HepG2 (cell line): ENCODE data around the gene NMRAL1.

Source experiments
- MAZ ChIP-seq, 2 experiments: sonication (generic) in 1 of 2; formaldehyde crosslinking in 1 of 2; IDR thresholded peaks; 2 replicates each; pipeline versions ENCODE4 v1.5.0 to v1.6.1; 2012 to 2020; ENCODE audit warnings: low read depth in 2 of 2, mild to moderate bottlenecking in 2 of 2, borderline replicate concordance in 1 of 2, improper control_type of control experiment in 1 of 2, low read length in 1 of 2, missing genetic modification reagents in 1 of 2, moderate library complexity in 1 of 2
- MED1 ChIP-seq: sonication (generic); formaldehyde crosslinking; IDR thresholded peaks from 2 replicates; pipeline ENCODE4 v1.4.0; 2020; ENCODE audit warnings: missing genetic modification reagents
- NONO ChIP-seq, 2 experiments: fragments of 450-650 bp in 1 of 2; sonication (generic) in 1 of 2; formaldehyde crosslinking in 1 of 2; IDR thresholded peaks in 1 of 2; conservative IDR thresholded peaks in 1 of 2; 2 replicates each; pipeline versions ENCODE4 v1.6.1 to v1.8.0; 2017 to 2022; ENCODE audit warnings: mild to moderate bottlenecking in 1 of 2, missing genetic modification reagents in 1 of 2, moderate library complexity in 1 of 2
- RNF2 ChIP-seq: fragments of 450-650 bp; conservative IDR thresholded peaks from 2 replicates; pipeline ENCODE4 v1.6.1; 2016; ENCODE audit warnings: low read depth
- SRF ChIP-seq: IDR thresholded peaks from 2 replicates; pipeline ENCODE4 v1.6.1; 2011; ENCODE audit warnings: mild to moderate bottlenecking, low read depth, low read length, moderate library complexity
- ZNF274 ChIP-seq: sonication (generic); formaldehyde crosslinking; IDR thresholded peaks from 2 replicates; pipeline ENCODE4 v1.5.1; 2020; ENCODE audit warnings: mild to moderate bottlenecking, missing genetic modification reagents
- ZNF75D ChIP-seq: sonication (generic); formaldehyde crosslinking; IDR thresholded peaks from 2 replicates; pipeline ENCODE4 v1.8.1; 2023; ENCODE audit warnings: missing genetic modification reagents, mild to moderate bottlenecking, borderline replicate concordance
- TF ChIP-seq, protein P1 (sequence below): sonication (generic); formaldehyde crosslinking; IDR thresholded peaks from 2 replicates; pipeline ENCODE4 v1.5.0; 2020; ENCODE audit warnings: mild to moderate bottlenecking, missing genetic modification reagents, moderate library complexity
- TF ChIP-seq, protein P2 (sequence below): sonication (generic); formaldehyde crosslinking; IDR thresholded peaks from 2 replicates; pipeline ENCODE4 v1.5.1; 2020; ENCODE audit warnings: missing genetic modification reagents, mild to moderate bottlenecking, borderline replicate concordance
- TF ChIP-seq, protein P3 (sequence below): IDR thresholded peaks from 2 replicates; pipeline ENCODE4 v1.6.1; 2016; ENCODE audit warnings: low read depth, missing genetic modification reagents, missing compliant biosample characterization

DNA sequence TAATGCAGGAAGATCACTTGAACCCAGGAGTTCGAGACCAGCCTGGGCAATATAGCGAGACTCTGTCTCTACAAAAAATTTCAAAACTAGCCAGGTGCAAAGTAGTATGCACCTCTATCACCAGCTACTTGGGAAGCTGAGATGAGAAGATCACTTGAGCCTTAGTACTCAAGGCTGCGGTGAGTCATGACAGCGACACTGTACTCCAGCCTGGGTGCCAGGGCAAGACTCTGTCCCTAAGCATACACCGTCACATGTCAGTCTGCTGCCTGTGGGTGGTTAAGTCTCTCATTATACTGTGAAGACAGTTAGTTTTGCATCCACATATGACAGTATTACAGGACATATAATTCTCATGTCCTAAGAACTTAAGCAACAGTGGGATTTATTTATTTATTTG is 21.8 kb downstream of the NMRAL1 start:
- TF ChIP-seq RNF2, result no peak
- no peak for TF ChIP-seq MAZ (IDR thresholded peaks at IDR 0.05; ENCODE audit: borderline replicate concordance, low read depth, low read length)
- no peak for TF ChIP-seq MAZ (CRISPR knock-in tag; IDR thresholded peaks at IDR 0.05; ENCODE audit: low read depth)
- TF ChIP-seq, protein P1, sequence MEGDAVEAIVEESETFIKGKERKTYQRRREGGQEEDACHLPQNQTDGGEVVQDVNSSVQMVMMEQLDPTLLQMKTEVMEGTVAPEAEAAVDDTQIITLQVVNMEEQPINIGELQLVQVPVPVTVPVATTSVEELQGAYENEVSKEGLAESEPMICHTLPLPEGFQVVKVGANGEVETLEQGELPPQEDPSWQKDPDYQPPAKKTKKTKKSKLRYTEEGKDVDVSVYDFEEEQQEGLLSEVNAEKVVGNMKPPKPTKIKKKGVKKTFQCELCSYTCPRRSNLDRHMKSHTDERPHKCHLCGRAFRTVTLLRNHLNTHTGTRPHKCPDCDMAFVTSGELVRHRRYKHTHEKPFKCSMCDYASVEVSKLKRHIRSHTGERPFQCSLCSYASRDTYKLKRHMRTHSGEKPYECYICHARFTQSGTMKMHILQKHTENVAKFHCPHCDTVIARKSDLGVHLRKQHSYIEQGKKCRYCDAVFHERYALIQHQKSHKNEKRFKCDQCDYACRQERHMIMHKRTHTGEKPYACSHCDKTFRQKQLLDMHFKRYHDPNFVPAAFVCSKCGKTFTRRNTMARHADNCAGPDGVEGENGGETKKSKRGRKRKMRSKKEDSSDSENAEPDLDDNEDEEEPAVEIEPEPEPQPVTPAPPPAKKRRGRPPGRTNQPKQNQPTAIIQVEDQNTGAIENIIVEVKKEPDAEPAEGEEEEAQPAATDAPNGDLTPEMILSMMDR, result no peak
- TF ChIP-seq ZNF75D (CRISPR knock-in tag), result no peak
- no peak for TF ChIP-seq SRF
- TF ChIP-seq, protein P2, sequence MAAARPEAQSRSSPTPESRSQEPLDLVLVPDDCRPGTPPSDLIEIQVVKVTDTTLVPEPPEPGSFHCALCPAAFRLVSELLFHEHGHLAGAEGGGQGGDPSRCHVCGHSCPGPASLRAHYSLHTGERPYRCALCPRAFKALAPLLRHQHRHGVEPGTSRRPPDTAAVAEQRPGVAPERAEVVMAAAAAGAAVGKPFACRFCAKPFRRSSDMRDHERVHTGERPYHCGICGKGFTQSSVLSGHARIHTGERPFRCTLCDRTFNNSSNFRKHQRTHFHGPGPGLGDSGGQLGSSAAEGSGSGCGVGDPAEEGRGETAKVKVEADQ (CRISPR knock-in tag), result no peak
- TF ChIP-seq, protein P3, sequence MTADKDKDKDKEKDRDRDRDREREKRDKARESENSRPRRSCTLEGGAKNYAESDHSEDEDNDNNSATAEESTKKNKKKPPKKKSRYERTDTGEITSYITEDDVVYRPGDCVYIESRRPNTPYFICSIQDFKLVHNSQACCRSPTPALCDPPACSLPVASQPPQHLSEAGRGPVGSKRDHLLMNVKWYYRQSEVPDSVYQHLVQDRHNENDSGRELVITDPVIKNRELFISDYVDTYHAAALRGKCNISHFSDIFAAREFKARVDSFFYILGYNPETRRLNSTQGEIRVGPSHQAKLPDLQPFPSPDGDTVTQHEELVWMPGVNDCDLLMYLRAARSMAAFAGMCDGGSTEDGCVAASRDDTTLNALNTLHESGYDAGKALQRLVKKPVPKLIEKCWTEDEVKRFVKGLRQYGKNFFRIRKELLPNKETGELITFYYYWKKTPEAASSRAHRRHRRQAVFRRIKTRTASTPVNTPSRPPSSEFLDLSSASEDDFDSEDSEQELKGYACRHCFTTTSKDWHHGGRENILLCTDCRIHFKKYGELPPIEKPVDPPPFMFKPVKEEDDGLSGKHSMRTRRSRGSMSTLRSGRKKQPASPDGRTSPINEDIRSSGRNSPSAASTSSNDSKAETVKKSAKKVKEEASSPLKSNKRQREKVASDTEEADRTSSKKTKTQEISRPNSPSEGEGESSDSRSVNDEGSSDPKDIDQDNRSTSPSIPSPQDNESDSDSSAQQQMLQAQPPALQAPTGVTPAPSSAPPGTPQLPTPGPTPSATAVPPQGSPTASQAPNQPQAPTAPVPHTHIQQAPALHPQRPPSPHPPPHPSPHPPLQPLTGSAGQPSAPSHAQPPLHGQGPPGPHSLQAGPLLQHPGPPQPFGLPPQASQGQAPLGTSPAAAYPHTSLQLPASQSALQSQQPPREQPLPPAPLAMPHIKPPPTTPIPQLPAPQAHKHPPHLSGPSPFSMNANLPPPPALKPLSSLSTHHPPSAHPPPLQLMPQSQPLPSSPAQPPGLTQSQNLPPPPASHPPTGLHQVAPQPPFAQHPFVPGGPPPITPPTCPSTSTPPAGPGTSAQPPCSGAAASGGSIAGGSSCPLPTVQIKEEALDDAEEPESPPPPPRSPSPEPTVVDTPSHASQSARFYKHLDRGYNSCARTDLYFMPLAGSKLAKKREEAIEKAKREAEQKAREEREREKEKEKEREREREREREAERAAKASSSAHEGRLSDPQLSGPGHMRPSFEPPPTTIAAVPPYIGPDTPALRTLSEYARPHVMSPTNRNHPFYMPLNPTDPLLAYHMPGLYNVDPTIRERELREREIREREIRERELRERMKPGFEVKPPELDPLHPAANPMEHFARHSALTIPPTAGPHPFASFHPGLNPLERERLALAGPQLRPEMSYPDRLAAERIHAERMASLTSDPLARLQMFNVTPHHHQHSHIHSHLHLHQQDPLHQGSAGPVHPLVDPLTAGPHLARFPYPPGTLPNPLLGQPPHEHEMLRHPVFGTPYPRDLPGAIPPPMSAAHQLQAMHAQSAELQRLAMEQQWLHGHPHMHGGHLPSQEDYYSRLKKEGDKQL (CRISPR knock-in tag), result no peak
- no peak for TF ChIP-seq MED1 (CRISPR knock-in tag)
- TF ChIP-seq NONO (IDR thresholded peaks at IDR 0.05), result no peak
- no peak for TF ChIP-seq NONO (CRISPR knock-in tag; conservative IDR thresholded peaks at IDR 0.05)
- TF ChIP-seq ZNF274 (CRISPR knock-in tag), result no peak
